SK-N-SH (cell line): ENCODE measurements around the gene RMC1. TPM values are rescaled to one million over a fixed set of nuclear protein-coding genes. Genes with fewer than 3 reads are reported as not detected.

ENCODE experiments used
- CTCF ChIA-PET: fragments of 300-600, 350-600 bp; formaldehyde crosslinking; extraction: SDS; loops from one replicate; lab custom pipeline; 2021; lab: Yijun Ruan, JAX
- POLR2A ChIA-PET: fragments of 350-600 bp; sonication (Branson Sonifier 250); formaldehyde crosslinking; extraction: SDS; loops from one replicate; lab custom pipeline; 2020; ENCODE audit warnings: antibody characterized with exemption, inconsistent platforms; lab: Yijun Ruan, JAX
- DNase-seq: peaks from one replicate; pipeline ENCODE4 v3.0.0; 2012
- H2AFZ ChIP-seq: fragments of 200-600 bp; sonication (generic); 2 replicates; pipeline ENCODE4 v1.8.1; 2016; ENCODE audit warnings: antibody characterized with exemption, mild to moderate bottlenecking, low read depth
- H3F3A ChIP-seq: fragments of 200-600 bp; sonication (generic); replicated peaks from 2 replicates; pipeline ENCODE3; 2016; ENCODE audit warnings: antibody characterized with exemption, mild to moderate bottlenecking; ENCODE audit not compliant: insufficient read depth
- H3K27ac ChIP-seq, 2 experiments: fragments of 200-500 bp in 1 of 2; fragments of 200-600 bp in 1 of 2; sonication (Bioruptor generic) in 1 of 2; sonication (generic), shearing (Covaris generic) in 1 of 2; 2 replicates each; pipeline versions ENCODE4 v1.5.1 to v1.6.1; 2014 to 2016; ENCODE audit warnings: low read depth in 2 of 2, inconsistent platforms in 1 of 2, low read length in 1 of 2, mild to moderate bottlenecking in 1 of 2, mixed read lengths in 1 of 2
- H3K27me3 ChIP-seq: fragments of 200-600 bp; sonication (generic), shearing (Covaris generic); 2 replicates; pipeline ENCODE4 v1.6.1; 2016; ENCODE audit warnings: mixed run types; ENCODE audit not compliant: insufficient read depth
- H3K36me3 ChIP-seq, 2 experiments: fragments of 200-500 bp in 1 of 2; fragments of 200-600 bp in 1 of 2; sonication (Bioruptor generic) in 1 of 2; sonication (generic) in 1 of 2; replicated peaks in 1 of 2; 2 replicates each; pipeline versions ENCODE3 to v1.5.1; 2014 to 2016; ENCODE audit warnings: low read length in 1 of 2, mild to moderate bottlenecking in 1 of 2; ENCODE audit not compliant: insufficient read depth in 2 of 2, control insufficient read depth in 1 of 2
- H3K4me1 ChIP-seq, 2 experiments: fragments of 200-500 bp in 1 of 2; fragments of 200-600 bp in 1 of 2; sonication (Bioruptor generic) in 1 of 2; sonication (generic), shearing (Covaris generic) in 1 of 2; 2 replicates each; pipeline versions ENCODE4 v1.5.1 to v1.6.1; 2014 to 2016; ENCODE audit warnings: low read depth in 1 of 2, low read length in 1 of 2, mixed run types in 1 of 2; ENCODE audit not compliant: insufficient read depth in 2 of 2, control insufficient read depth in 1 of 2
- H3K4me2 ChIP-seq: fragments of 200-600 bp; sonication (generic), shearing (Covaris generic); 2 replicates; pipeline ENCODE4 v1.6.1; 2017; ENCODE audit warnings: mixed run types
- H3K4me3 ChIP-seq, 2 experiments: fragments of 200-500 bp in 1 of 2; fragments of 200-600 bp in 1 of 2; sonication (Bioruptor generic) in 1 of 2; sonication (generic), shearing (Covaris generic) in 1 of 2; 2 replicates each; pipeline versions ENCODE4 v1.5.1 to v1.8.1; 2014 to 2016; ENCODE audit warnings: low read depth in 2 of 2, inconsistent platforms in 1 of 2, low read length in 1 of 2, mild to moderate bottlenecking in 1 of 2, mixed read lengths in 1 of 2, moderate library complexity in 1 of 2
- H3K79me2 ChIP-seq: fragments of 200-600 bp; sonication (generic); 2 replicates; pipeline ENCODE4 v1.8.1; 2017; ENCODE audit warnings: mild to moderate bottlenecking; ENCODE audit not compliant: insufficient read depth
- H3K9ac ChIP-seq: fragments of 200-600 bp; sonication (generic); 2 replicates; pipeline ENCODE4 v1.6.1; 2017; ENCODE audit warnings: mixed run types
- H3K9me2 ChIP-seq: fragments of 200-600 bp; sonication (generic); 2 replicates; pipeline ENCODE4 v1.6.1; 2017; ENCODE audit warnings: mixed run types
- H3K9me3 ChIP-seq: fragments of 200-600 bp; sonication (generic); 2 replicates; pipeline ENCODE4 v1.6.1; 2017; ENCODE audit warnings: mixed run types, mild to moderate bottlenecking, moderate library complexity
- H4K20me1 ChIP-seq: fragments of 200-600 bp; sonication (generic); 2 replicates; pipeline ENCODE4 v1.6.1; 2017; ENCODE audit warnings: mild to moderate bottlenecking, mixed run types; ENCODE audit not compliant: insufficient read depth
- CHD2 ChIP-seq: fragments of 150-350 bp; IDR thresholded peaks from 2 replicates; pipeline ENCODE4 v1.6.1; 2018; ENCODE audit warnings: low read length; ENCODE audit not compliant: partially characterized antibody
- ELF1 ChIP-seq: IDR thresholded peaks from 2 replicates; pipeline ENCODE4 v1.4.0; 2012
- EP300 ChIP-seq, 2 experiments: IDR thresholded peaks; 2 replicates each; pipeline versions ENCODE4 v1.4.0 to v1.6.1; 2012; ENCODE audit warnings: borderline replicate concordance in 1 of 2, low read depth in 1 of 2, low read length in 1 of 2
- FOSL2 ChIP-seq: IDR thresholded peaks from 2 replicates; pipeline ENCODE4 v1.4.0; 2012; ENCODE audit warnings: low read depth, mild to moderate bottlenecking, moderate library complexity, borderline replicate concordance
- FOXJ3 ChIP-seq: sonication (generic); formaldehyde crosslinking; IDR thresholded peaks from 2 replicates; pipeline ENCODE4 v1.5.1; 2020; ENCODE audit warnings: mild to moderate bottlenecking, missing genetic modification reagents
- GABPA ChIP-seq: IDR thresholded peaks from 2 replicates; pipeline ENCODE4 v1.4.0; 2012; ENCODE audit warnings: low read depth, mild to moderate bottlenecking
- GATA2 ChIP-seq: sonication (generic); formaldehyde crosslinking; IDR thresholded peaks from 2 replicates; pipeline ENCODE4 v1.5.0; 2020; ENCODE audit warnings: mild to moderate bottlenecking, missing genetic modification reagents
- JUND ChIP-seq: IDR thresholded peaks from 2 replicates; pipeline ENCODE4 v1.4.0; 2012
- MXI1 ChIP-seq: IDR thresholded peaks from 2 replicates; pipeline ENCODE4 v1.6.1; 2012; ENCODE audit warnings: mild to moderate bottlenecking, low read depth, low read length, improper control_type of control experiment
- NFIC ChIP-seq: IDR thresholded peaks from 2 replicates; pipeline ENCODE4 v1.4.0; 2012; ENCODE audit warnings: borderline replicate concordance
- NRF1 ChIP-seq: IDR thresholded peaks from 2 replicates; pipeline ENCODE4 v1.6.1; 2012; ENCODE audit warnings: low read depth, mild to moderate bottlenecking, low read length
- POLR2AphosphoS5 ChIP-seq: IDR thresholded peaks from 2 replicates; pipeline ENCODE4 v1.6.1; 2012; ENCODE audit warnings: low read depth, low read length
- RAD21 ChIP-seq: IDR thresholded peaks from 2 replicates; pipeline ENCODE4 v1.6.1; 2012; ENCODE audit warnings: mild to moderate bottlenecking, low read length
- RXRA ChIP-seq: IDR thresholded peaks from 2 replicates; pipeline ENCODE4 v1.4.0; 2012; ENCODE audit warnings: low read depth, mild to moderate bottlenecking, borderline replicate concordance
- SMC3 ChIP-seq: IDR thresholded peaks from 2 replicates; pipeline ENCODE4 v1.6.1; 2012; ENCODE audit warnings: low read depth, low read length, improper control_type of control experiment
- TAF1 ChIP-seq: IDR thresholded peaks from 2 replicates; pipeline ENCODE4 v1.6.1; 2012; ENCODE audit warnings: low read depth, mild to moderate bottlenecking, low read length, moderate library complexity, borderline replicate concordance
- TCF12 ChIP-seq: IDR thresholded peaks from 2 replicates; pipeline ENCODE4 v1.4.0; 2012
- TEAD4 ChIP-seq: IDR thresholded peaks from 2 replicates; pipeline ENCODE4 v1.4.0; 2012; ENCODE audit warnings: mild to moderate bottlenecking, borderline replicate concordance; ENCODE audit not compliant: insufficient read depth
- YY1 ChIP-seq: IDR thresholded peaks from 2 replicates; pipeline ENCODE4 v1.4.0; 2012; ENCODE audit warnings: low read depth, mild to moderate bottlenecking
- WGBS: methylation state at CpG from one replicate; pipeline ENCODE4 v1.1.6; 2017; ENCODE audit warnings: low lambda C conversion rate; 5-methylcytosine and 5-hydroxymethylcytosine counted together
- polyA plus RNA-seq, 3 experiments: library from polyadenylated mRNA; depleted of rRNA; stranded (reverse); fragments of >200 nt; gene quantifications; 2 replicates each; pipeline ENCODE4 v1.2.3, GENCODE V29; 2012
- TF ChIP-seq, protein P1 (sequence below): fragments of 150-350 bp; IDR thresholded peaks from 2 replicates; pipeline ENCODE4 v1.6.1; 2017; ENCODE audit warnings: antibody characterized with exemption, low read length, low read depth, borderline replicate concordance
- TF ChIP-seq, protein P2 (sequence below): IDR thresholded peaks from 2 replicates; pipeline ENCODE4 v1.4.0; 2012; ENCODE audit warnings: low read depth
- TF ChIP-seq, protein P3 (sequence below): IDR thresholded peaks from 2 replicates; pipeline ENCODE4 v1.4.0; 2012; ENCODE audit warnings: low read depth, borderline replicate concordance
- TF ChIP-seq, protein P4 (sequence below): fragments of 200-600 bp; sonication (generic); IDR thresholded peaks from 2 replicates; pipeline ENCODE4 v1.6.1; 2017; ENCODE audit warnings: antibody characterized with exemption, mild to moderate bottlenecking, moderate library complexity
- TF ChIP-seq, protein P5 (sequence below): IDR thresholded peaks from 2 replicates; pipeline ENCODE4; 2012
- TF ChIP-seq, protein P6 (sequence below): fragments of 150-350 bp; IDR thresholded peaks from 2 replicates; pipeline ENCODE4 v1.6.1; 2016; ENCODE audit warnings: mild to moderate bottlenecking, low read depth, low read length

The RMC1 gene
- polyA plus RNA-seq, 1 of the 3 experiments (the other 2 are of a cell fraction) = 26.4 TPM

DNA sequence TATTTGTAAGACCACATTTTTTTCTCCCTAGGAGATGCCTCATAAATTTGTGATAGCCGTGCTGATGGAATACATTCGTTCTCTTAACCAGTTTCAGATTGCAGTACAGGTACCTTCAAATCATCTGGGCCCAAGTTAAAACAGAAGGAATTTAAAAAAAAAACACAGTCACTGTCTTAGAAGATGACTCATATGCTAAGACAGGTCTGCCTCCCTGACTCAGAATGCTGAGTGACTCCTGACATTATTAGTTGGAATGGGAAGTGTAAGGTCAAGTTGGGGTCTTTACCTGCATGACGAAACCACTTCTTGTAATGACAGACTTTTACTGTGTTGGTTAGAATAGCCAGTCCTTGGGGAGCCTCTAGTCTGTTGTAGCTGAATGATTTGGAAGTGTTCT, 26.3 kb downstream of the RMC1 start:
- POLR2A ChIA-PET = no interaction called here
- DNase-seq = no peak
- TF ChIP-seq TEAD4 = peak; percentile 16; the same call in 1 of the 2 replicates
- TF ChIP-seq, protein P1, sequence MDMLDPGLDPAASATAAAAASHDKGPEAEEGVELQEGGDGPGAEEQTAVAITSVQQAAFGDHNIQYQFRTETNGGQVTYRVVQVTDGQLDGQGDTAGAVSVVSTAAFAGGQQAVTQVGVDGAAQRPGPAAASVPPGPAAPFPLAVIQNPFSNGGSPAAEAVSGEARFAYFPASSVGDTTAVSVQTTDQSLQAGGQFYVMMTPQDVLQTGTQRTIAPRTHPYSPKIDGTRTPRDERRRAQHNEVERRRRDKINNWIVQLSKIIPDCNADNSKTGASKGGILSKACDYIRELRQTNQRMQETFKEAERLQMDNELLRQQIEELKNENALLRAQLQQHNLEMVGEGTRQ = no peak
- TF ChIP-seq TCF12 = peak; percentile 79
- no peak for TF ChIP-seq SMC3
- TF ChIP-seq ELF1 = no peak
- peak; percentile 79; the same call in 1 of the 2 replicates for TF ChIP-seq FOSL2
- TF ChIP-seq, protein P2, sequence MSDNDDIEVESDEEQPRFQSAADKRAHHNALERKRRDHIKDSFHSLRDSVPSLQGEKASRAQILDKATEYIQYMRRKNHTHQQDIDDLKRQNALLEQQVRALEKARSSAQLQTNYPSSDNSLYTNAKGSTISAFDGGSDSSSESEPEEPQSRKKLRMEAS = no peak
- no peak for TF ChIP-seq GABPA
- TF ChIP-seq JUND = peak; percentile 76
- peak; percentile 64; the same call in 1 of the 2 replicates for TF ChIP-seq POLR2AphosphoS5
- TF ChIP-seq EP300 (IDR thresholded peaks at IDR 0.05; ENCODE audit: borderline replicate concordance in 1 of 2, low read depth in 1 of 2, low read length in 1 of 2) = peak in 1 of 2 experiments; percentile 53; a peak in 1 of 4 replicates
- no peak for TF ChIP-seq TAF1
- TF ChIP-seq, protein P3, sequence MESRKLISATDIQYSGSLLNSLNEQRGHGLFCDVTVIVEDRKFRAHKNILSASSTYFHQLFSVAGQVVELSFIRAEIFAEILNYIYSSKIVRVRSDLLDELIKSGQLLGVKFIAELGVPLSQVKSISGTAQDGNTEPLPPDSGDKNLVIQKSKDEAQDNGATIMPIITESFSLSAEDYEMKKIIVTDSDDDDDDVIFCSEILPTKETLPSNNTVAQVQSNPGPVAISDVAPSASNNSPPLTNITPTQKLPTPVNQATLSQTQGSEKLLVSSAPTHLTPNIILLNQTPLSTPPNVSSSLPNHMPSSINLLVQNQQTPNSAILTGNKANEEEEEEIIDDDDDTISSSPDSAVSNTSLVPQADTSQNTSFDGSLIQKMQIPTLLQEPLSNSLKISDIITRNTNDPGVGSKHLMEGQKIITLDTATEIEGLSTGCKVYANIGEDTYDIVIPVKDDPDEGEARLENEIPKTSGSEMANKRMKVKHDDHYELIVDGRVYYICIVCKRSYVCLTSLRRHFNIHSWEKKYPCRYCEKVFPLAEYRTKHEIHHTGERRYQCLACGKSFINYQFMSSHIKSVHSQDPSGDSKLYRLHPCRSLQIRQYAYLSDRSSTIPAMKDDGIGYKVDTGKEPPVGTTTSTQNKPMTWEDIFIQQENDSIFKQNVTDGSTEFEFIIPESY = no peak
- no peak for TF ChIP-seq RAD21
- TF ChIP-seq, protein P4, sequence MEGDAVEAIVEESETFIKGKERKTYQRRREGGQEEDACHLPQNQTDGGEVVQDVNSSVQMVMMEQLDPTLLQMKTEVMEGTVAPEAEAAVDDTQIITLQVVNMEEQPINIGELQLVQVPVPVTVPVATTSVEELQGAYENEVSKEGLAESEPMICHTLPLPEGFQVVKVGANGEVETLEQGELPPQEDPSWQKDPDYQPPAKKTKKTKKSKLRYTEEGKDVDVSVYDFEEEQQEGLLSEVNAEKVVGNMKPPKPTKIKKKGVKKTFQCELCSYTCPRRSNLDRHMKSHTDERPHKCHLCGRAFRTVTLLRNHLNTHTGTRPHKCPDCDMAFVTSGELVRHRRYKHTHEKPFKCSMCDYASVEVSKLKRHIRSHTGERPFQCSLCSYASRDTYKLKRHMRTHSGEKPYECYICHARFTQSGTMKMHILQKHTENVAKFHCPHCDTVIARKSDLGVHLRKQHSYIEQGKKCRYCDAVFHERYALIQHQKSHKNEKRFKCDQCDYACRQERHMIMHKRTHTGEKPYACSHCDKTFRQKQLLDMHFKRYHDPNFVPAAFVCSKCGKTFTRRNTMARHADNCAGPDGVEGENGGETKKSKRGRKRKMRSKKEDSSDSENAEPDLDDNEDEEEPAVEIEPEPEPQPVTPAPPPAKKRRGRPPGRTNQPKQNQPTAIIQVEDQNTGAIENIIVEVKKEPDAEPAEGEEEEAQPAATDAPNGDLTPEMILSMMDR = no peak
- TF ChIP-seq GATA2 (CRISPR knock-in tag) = no peak
- TF ChIP-seq RXRA = peak; percentile 90
- TF ChIP-seq, protein P5, sequence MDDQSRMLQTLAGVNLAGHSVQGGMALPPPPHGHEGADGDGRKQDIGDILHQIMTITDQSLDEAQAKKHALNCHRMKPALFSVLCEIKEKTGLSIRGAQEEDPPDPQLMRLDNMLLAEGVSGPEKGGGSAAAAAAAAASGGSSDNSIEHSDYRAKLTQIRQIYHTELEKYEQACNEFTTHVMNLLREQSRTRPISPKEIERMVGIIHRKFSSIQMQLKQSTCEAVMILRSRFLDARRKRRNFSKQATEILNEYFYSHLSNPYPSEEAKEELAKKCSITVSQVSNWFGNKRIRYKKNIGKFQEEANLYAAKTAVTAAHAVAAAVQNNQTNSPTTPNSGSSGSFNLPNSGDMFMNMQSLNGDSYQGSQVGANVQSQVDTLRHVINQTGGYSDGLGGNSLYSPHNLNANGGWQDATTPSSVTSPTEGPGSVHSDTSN = peak; percentile 81
- no peak for TF ChIP-seq MXI1
- TF ChIP-seq YY1 = no peak
- TF ChIP-seq, protein P6, sequence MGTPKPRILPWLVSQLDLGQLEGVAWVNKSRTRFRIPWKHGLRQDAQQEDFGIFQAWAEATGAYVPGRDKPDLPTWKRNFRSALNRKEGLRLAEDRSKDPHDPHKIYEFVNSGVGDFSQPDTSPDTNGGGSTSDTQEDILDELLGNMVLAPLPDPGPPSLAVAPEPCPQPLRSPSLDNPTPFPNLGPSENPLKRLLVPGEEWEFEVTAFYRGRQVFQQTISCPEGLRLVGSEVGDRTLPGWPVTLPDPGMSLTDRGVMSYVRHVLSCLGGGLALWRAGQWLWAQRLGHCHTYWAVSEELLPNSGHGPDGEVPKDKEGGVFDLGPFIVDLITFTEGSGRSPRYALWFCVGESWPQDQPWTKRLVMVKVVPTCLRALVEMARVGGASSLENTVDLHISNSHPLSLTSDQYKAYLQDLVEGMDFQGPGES = no peak
- TF ChIP-seq NRF1 = no peak
- no peak for TF ChIP-seq CHD2
- TF ChIP-seq FOXJ3 (CRISPR knock-in tag) = no peak
- TF ChIP-seq NFIC = no peak

More for the DNA sequence above, 26.3 kb downstream of the RMC1 start:
- no peak overlapping the region for H3K9ac ChIP-seq
- peaks cover 51 to 75% of the 10 kb centered on the region in 2 experiments for H3K36me3 ChIP-seq
- H4K20me1 ChIP-seq = no peaks in the 10 kb centered on the region
- WGBS = 39% methylated on average over 3 of the region's 3 CpGs
- H3K9me2 ChIP-seq = no peaks in the 10 kb centered on the region
- peak overlapping the region; percentile 48 to 58; a peak in 3 of 4 replicates for H3K27ac ChIP-seq
- no peak overlapping the region for H3K4me2 ChIP-seq
- H3K9me3 ChIP-seq = no peaks in the 10 kb centered on the region
- H3K79me2 ChIP-seq = no peaks in the 10 kb centered on the region; the same call in 1 of the 2 replicates
- no peak overlapping the region for H3K4me3 ChIP-seq
- H3F3A ChIP-seq = peaks cover 18% of the 10 kb centered on the region
- no peak overlapping the region for H2AFZ ChIP-seq
- no peaks in the 10 kb centered on the region for H3K27me3 ChIP-seq
- peaks cover 0 to 18% of the 10 kb centered on the region in 2 experiments; a peak in 2 of 4 replicates for H3K4me1 ChIP-seq
- CTCF ChIA-PET = interaction anchor here (2.1 kb wide), 1 partner anchor 14 kb away, joined by 9 read pairs; no protein-coding TSS in a partner anchor
